SK-N-SH (cell line): ENCODE results near the gene CDK5RAP2. TPM values are rescaled to one million over a fixed set of nuclear protein-coding genes. Genes with fewer than 3 reads are reported as not detected.

Source experiments
- CTCF ChIA-PET: fragments of 300-600, 350-600 bp; formaldehyde crosslinking; extraction: SDS; loops from one replicate; lab custom pipeline; 2021; lab: Yijun Ruan, JAX
- POLR2A ChIA-PET: fragments of 350-600 bp; sonication (Branson Sonifier 250); formaldehyde crosslinking; extraction: SDS; loops from one replicate; lab custom pipeline; 2020; ENCODE audit warnings: antibody characterized with exemption, inconsistent platforms; lab: Yijun Ruan, JAX
- DNase-seq: peaks from one replicate; pipeline ENCODE4 v3.0.0; 2012
- H2AFZ ChIP-seq: fragments of 200-600 bp; sonication (generic); 2 replicates; pipeline ENCODE4 v1.8.1; 2016; ENCODE audit warnings: antibody characterized with exemption, mild to moderate bottlenecking, low read depth
- H3F3A ChIP-seq: fragments of 200-600 bp; sonication (generic); replicated peaks from 2 replicates; pipeline ENCODE3; 2016; ENCODE audit warnings: antibody characterized with exemption, mild to moderate bottlenecking; ENCODE audit not compliant: insufficient read depth
- H3K27ac ChIP-seq, 2 experiments: fragments of 200-500 bp in 1 of 2; fragments of 200-600 bp in 1 of 2; sonication (Bioruptor generic) in 1 of 2; sonication (generic), shearing (Covaris generic) in 1 of 2; 2 replicates each; pipeline versions ENCODE4 v1.5.1 to v1.6.1; 2014 to 2016; ENCODE audit warnings: low read depth in 2 of 2, inconsistent platforms in 1 of 2, low read length in 1 of 2, mild to moderate bottlenecking in 1 of 2, mixed read lengths in 1 of 2
- H3K27me3 ChIP-seq: fragments of 200-600 bp; sonication (generic), shearing (Covaris generic); 2 replicates; pipeline ENCODE4 v1.6.1; 2016; ENCODE audit warnings: mixed run types; ENCODE audit not compliant: insufficient read depth
- H3K36me3 ChIP-seq, 2 experiments: fragments of 200-500 bp in 1 of 2; fragments of 200-600 bp in 1 of 2; sonication (Bioruptor generic) in 1 of 2; sonication (generic) in 1 of 2; replicated peaks in 1 of 2; 2 replicates each; pipeline versions ENCODE3 to v1.5.1; 2014 to 2016; ENCODE audit warnings: low read length in 1 of 2, mild to moderate bottlenecking in 1 of 2; ENCODE audit not compliant: insufficient read depth in 2 of 2, control insufficient read depth in 1 of 2
- H3K4me1 ChIP-seq, 2 experiments: fragments of 200-500 bp in 1 of 2; fragments of 200-600 bp in 1 of 2; sonication (Bioruptor generic) in 1 of 2; sonication (generic), shearing (Covaris generic) in 1 of 2; 2 replicates each; pipeline versions ENCODE4 v1.5.1 to v1.6.1; 2014 to 2016; ENCODE audit warnings: low read depth in 1 of 2, low read length in 1 of 2, mixed run types in 1 of 2; ENCODE audit not compliant: insufficient read depth in 2 of 2, control insufficient read depth in 1 of 2
- H3K4me2 ChIP-seq: fragments of 200-600 bp; sonication (generic), shearing (Covaris generic); 2 replicates; pipeline ENCODE4 v1.6.1; 2017; ENCODE audit warnings: mixed run types
- H3K4me3 ChIP-seq, 2 experiments: fragments of 200-500 bp in 1 of 2; fragments of 200-600 bp in 1 of 2; sonication (Bioruptor generic) in 1 of 2; sonication (generic), shearing (Covaris generic) in 1 of 2; 2 replicates each; pipeline versions ENCODE4 v1.5.1 to v1.8.1; 2014 to 2016; ENCODE audit warnings: low read depth in 2 of 2, inconsistent platforms in 1 of 2, low read length in 1 of 2, mild to moderate bottlenecking in 1 of 2, mixed read lengths in 1 of 2, moderate library complexity in 1 of 2
- H3K79me2 ChIP-seq: fragments of 200-600 bp; sonication (generic); 2 replicates; pipeline ENCODE4 v1.8.1; 2017; ENCODE audit warnings: mild to moderate bottlenecking; ENCODE audit not compliant: insufficient read depth
- H3K9ac ChIP-seq: fragments of 200-600 bp; sonication (generic); 2 replicates; pipeline ENCODE4 v1.6.1; 2017; ENCODE audit warnings: mixed run types
- H3K9me2 ChIP-seq: fragments of 200-600 bp; sonication (generic); 2 replicates; pipeline ENCODE4 v1.6.1; 2017; ENCODE audit warnings: mixed run types
- H3K9me3 ChIP-seq: fragments of 200-600 bp; sonication (generic); 2 replicates; pipeline ENCODE4 v1.6.1; 2017; ENCODE audit warnings: mixed run types, mild to moderate bottlenecking, moderate library complexity
- H4K20me1 ChIP-seq: fragments of 200-600 bp; sonication (generic); 2 replicates; pipeline ENCODE4 v1.6.1; 2017; ENCODE audit warnings: mild to moderate bottlenecking, mixed run types; ENCODE audit not compliant: insufficient read depth
- FOSL2 ChIP-seq: IDR thresholded peaks from 2 replicates; pipeline ENCODE4 v1.4.0; 2012; ENCODE audit warnings: low read depth, mild to moderate bottlenecking, moderate library complexity, borderline replicate concordance
- FOXM1 ChIP-seq: IDR thresholded peaks from 2 replicates; pipeline ENCODE4 v1.4.0; 2012; ENCODE audit warnings: low read depth, mild to moderate bottlenecking
- IRF3 ChIP-seq: fragments of 150-350 bp; IDR thresholded peaks from 2 replicates; pipeline ENCODE4 v1.6.1; 2016; ENCODE audit warnings: mild to moderate bottlenecking, low read depth, low read length
- MXI1 ChIP-seq: IDR thresholded peaks from 2 replicates; pipeline ENCODE4 v1.6.1; 2012; ENCODE audit warnings: mild to moderate bottlenecking, low read depth, low read length, improper control_type of control experiment
- NRF1 ChIP-seq: IDR thresholded peaks from 2 replicates; pipeline ENCODE4 v1.6.1; 2012; ENCODE audit warnings: low read depth, mild to moderate bottlenecking, low read length
- POLR2AphosphoS5 ChIP-seq: IDR thresholded peaks from 2 replicates; pipeline ENCODE4 v1.6.1; 2012; ENCODE audit warnings: low read depth, low read length
- RAD21 ChIP-seq: IDR thresholded peaks from 2 replicates; pipeline ENCODE4 v1.6.1; 2012; ENCODE audit warnings: mild to moderate bottlenecking, low read length
- RFX5 ChIP-seq: IDR thresholded peaks from 2 replicates; pipeline ENCODE4 v1.6.1; 2012; ENCODE audit warnings: mild to moderate bottlenecking, improper control_type of control experiment, low read length
- RXRA ChIP-seq: IDR thresholded peaks from 2 replicates; pipeline ENCODE4 v1.4.0; 2012; ENCODE audit warnings: low read depth, mild to moderate bottlenecking, borderline replicate concordance
- SMC3 ChIP-seq: IDR thresholded peaks from 2 replicates; pipeline ENCODE4 v1.6.1; 2012; ENCODE audit warnings: low read depth, low read length, improper control_type of control experiment
- TAF1 ChIP-seq: IDR thresholded peaks from 2 replicates; pipeline ENCODE4 v1.6.1; 2012; ENCODE audit warnings: low read depth, mild to moderate bottlenecking, low read length, moderate library complexity, borderline replicate concordance
- TEAD4 ChIP-seq: IDR thresholded peaks from 2 replicates; pipeline ENCODE4 v1.4.0; 2012; ENCODE audit warnings: mild to moderate bottlenecking, borderline replicate concordance; ENCODE audit not compliant: insufficient read depth
- USF1 ChIP-seq: IDR thresholded peaks from 2 replicates; pipeline ENCODE4 v1.4.0; 2012; ENCODE audit warnings: low read depth, borderline replicate concordance
- WGBS: methylation state at CpG from one replicate; pipeline ENCODE4 v1.1.6; 2017; ENCODE audit warnings: low lambda C conversion rate; 5-methylcytosine and 5-hydroxymethylcytosine counted together
- polyA plus RNA-seq, 3 experiments: library from polyadenylated mRNA; depleted of rRNA; stranded (reverse); fragments of >200 nt; gene quantifications; 2 replicates each; pipeline ENCODE4 v1.2.3, GENCODE V29; 2012
- TF ChIP-seq, protein P1 (sequence below): IDR thresholded peaks from 2 replicates; pipeline ENCODE4; 2012
- TF ChIP-seq, protein P2 (sequence below): IDR thresholded peaks from 2 replicates; pipeline ENCODE4 v1.4.0; 2012; ENCODE audit warnings: low read depth
- TF ChIP-seq, protein P3 (sequence below): IDR thresholded peaks from 2 replicates; pipeline ENCODE4 v1.4.0; 2012; ENCODE audit warnings: low read depth, borderline replicate concordance

Gene CDK5RAP2
- polyA plus RNA-seq, 1 of the 3 experiments (the other 2 are of a cell fraction) = 20.7 TPM

DNA sequence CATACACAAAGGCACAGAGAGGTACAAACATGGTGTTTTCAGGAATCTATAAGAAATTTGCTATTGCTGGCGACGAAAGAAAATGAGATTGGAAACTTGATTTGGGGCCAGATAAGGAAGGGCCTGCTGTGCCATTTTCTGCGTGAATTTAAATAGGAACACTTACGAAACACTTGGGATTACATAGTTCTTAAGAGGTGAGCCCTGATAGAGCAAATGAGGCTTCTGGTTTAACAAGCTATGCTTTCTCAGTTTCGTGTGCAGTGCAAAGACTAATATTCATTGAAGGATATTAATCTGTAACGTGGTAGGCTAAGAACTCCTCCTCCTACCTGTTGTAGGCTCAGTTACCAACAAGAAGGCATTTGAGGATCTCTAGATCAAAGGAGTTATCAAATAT, 93.1 kb downstream of the CDK5RAP2 start:
- Histone ChIP-seq H2AFZ (no peak overlapping the region), H3K4me2 (no peak overlapping the region), H3K27ac (no peak overlapping the region; a peak in 1 of 4 replicates), H3K79me2 (no peaks in the 10 kb centered on the region), H3K9me3 (no peaks in the 10 kb centered on the region), H4K20me1 (no peaks in the 10 kb centered on the region), H3K4me3 (no peak overlapping the region), H3K27me3 (no peaks in the 10 kb centered on the region), H3K9ac (no peak overlapping the region), H3K9me2 (no peaks in the 10 kb centered on the region), H3K4me1 (peaks cover 0 to 20% of the 10 kb centered on the region in 2 experiments; a peak in 1 of 4 replicates), H3F3A (no peaks in the 10 kb centered on the region), H3K36me3 (peaks cover 23 to 48% of the 10 kb centered on the region in 2 experiments)
- TF ChIP-seq, protein P1, sequence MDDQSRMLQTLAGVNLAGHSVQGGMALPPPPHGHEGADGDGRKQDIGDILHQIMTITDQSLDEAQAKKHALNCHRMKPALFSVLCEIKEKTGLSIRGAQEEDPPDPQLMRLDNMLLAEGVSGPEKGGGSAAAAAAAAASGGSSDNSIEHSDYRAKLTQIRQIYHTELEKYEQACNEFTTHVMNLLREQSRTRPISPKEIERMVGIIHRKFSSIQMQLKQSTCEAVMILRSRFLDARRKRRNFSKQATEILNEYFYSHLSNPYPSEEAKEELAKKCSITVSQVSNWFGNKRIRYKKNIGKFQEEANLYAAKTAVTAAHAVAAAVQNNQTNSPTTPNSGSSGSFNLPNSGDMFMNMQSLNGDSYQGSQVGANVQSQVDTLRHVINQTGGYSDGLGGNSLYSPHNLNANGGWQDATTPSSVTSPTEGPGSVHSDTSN = no peak
- TF ChIP-seq SMC3 (no peak), NRF1 (no peak), RXRA (no peak), TEAD4 (no peak), RAD21 (no peak), IRF3 (no peak), FOXM1 (no peak)
- TF ChIP-seq, protein P2, sequence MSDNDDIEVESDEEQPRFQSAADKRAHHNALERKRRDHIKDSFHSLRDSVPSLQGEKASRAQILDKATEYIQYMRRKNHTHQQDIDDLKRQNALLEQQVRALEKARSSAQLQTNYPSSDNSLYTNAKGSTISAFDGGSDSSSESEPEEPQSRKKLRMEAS = no peak
- CTCF ChIA-PET = interaction anchor here (2.8 kb wide), 1 partner anchor 10 kb away, joined by 17 read pairs; no protein-coding TSS in a partner anchor
- no peak for DNase-seq
- WGBS = 96% methylated on average over 6 of the region's 6 CpGs
- POLR2A ChIA-PET = no interaction called here

- Histone ChIP-seq H3K4me1 (peaks cover 0 to 20% of the 10 kb centered on the region in 2 experiments; a peak in 2 of 4 replicates), H3K27ac (no peak overlapping the region; a peak in 1 of 4 replicates), H3K36me3 (peaks cover 23 to 48% of the 10 kb centered on the region in 2 experiments), H3K27me3 (no peaks in the 10 kb centered on the region), H4K20me1 (no peaks in the 10 kb centered on the region), H3K79me2 (no peaks in the 10 kb centered on the region), H3K9me2 (no peaks in the 10 kb centered on the region), H3K4me3 (no peak overlapping the region), H3K4me2 (no peak overlapping the region), H3F3A (no peaks in the 10 kb centered on the region), H3K9me3 (no peaks in the 10 kb centered on the region), H2AFZ (no peak overlapping the region), H3K9ac (no peak overlapping the region)
- no peak for DNase-seq
- TF ChIP-seq, protein P2 = no peak
- TF ChIP-seq SMC3 (no peak), IRF3 (no peak), TAF1 (no peak), RAD21 (no peak), USF1 (no peak), FOXM1 (no peak), RFX5 (no peak), POLR2AphosphoS5 (no peak), RXRA (no peak), NRF1 (no peak), FOSL2 (no peak), MXI1 (no peak)
- TF ChIP-seq, protein P3, sequence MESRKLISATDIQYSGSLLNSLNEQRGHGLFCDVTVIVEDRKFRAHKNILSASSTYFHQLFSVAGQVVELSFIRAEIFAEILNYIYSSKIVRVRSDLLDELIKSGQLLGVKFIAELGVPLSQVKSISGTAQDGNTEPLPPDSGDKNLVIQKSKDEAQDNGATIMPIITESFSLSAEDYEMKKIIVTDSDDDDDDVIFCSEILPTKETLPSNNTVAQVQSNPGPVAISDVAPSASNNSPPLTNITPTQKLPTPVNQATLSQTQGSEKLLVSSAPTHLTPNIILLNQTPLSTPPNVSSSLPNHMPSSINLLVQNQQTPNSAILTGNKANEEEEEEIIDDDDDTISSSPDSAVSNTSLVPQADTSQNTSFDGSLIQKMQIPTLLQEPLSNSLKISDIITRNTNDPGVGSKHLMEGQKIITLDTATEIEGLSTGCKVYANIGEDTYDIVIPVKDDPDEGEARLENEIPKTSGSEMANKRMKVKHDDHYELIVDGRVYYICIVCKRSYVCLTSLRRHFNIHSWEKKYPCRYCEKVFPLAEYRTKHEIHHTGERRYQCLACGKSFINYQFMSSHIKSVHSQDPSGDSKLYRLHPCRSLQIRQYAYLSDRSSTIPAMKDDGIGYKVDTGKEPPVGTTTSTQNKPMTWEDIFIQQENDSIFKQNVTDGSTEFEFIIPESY = no peak
- WGBS = 92% methylated on average over 4 of the region's 4 CpGs
- ChIA-PET CTCF (interaction anchor here (1.0 to 2.8 kb wide), 2 partner anchors 9 to 48 kb away, joined by 3 to 17 read pairs; no protein-coding TSS in a partner anchor), POLR2A (no interaction called here)
These were observed 93.6 kb downstream of the CDK5RAP2 start for GRCh38 chr9:120486347-120486746.
